Measurements from ENCODE around the gene ZNF688.
A peak's percentile ranks its signal among the peaks of the same experiment; 100 is the strongest.

The ZNF688 gene

DNA sequence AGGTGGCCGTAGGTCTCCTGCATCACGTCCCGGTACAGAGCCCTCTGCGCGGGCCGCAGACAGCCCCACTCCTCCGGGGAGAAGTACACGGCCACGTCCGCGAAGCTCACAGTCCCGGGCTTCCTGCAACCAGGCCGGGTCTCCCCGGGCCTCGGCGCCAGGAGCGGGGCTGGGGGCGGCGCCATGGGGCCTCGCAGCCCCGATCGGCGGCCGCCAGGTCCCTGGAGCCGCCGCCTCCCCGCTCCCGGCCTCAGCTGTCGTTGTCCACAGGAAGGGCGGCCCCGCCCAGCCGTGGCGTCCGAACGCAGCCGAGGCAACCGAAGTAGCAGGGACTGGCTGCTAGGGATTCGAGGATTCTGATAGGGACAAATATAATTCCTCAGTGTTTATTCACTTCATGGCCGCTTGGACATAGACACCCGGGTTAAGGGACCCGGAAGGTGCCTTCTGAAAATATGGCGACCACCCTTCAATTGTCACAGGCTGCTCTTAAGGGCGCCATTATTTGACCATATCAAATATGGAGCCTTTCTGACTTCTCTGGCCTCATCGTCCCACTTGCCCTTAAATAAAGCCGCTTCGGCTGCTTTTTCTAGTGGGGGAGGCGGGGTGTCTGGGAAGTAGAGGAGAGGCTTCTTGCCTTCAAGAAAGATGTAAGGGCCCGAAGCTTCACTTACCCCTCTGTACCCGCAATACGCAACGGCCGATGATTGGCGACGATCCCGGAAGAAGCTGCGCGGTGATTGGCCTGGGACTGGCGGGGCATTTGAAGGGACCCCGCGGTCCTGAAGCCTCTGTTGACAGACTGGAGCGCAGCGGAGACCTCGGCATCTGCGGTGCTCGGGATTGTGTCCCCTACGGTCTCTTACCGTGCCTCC, at the start of gene ZNF688:
ZNF688 (minus strand) TSS at position 270 of the 878 bp plus-strand sequence; CDS start at position 185, 85 bp downstream.
- Histone ChIP-seq H3K27me3 (ENCODE audit: low read depth, low read length) (no peaks in the 10 kb centered on the region), H3K4me1 (ENCODE audit: control insufficient read depth in 1 of 2, insufficient read depth in 2 of 2, low read length in 2 of 2) (peaks cover 3 to 23% of the 10 kb centered on the region in 2 donors), H3K36me3 (ENCODE audit: control insufficient read depth in 1 of 2, insufficient read depth in 2 of 2, low read length in 2 of 2) (no peaks in the 10 kb centered on the region), H3K9me3 (ENCODE audit: control insufficient read depth in 1 of 2, low read length in 2 of 2) (no peaks in the 10 kb centered on the region), H3K4me3 (ENCODE audit: low read depth in 1 of 2, low read length in 2 of 2) (peak within 1 kb of the TSS; percentile 77 to 84), H3K27ac (ENCODE audit: low read length) (peak within 1 kb of the TSS; percentile 93)

DNA sequence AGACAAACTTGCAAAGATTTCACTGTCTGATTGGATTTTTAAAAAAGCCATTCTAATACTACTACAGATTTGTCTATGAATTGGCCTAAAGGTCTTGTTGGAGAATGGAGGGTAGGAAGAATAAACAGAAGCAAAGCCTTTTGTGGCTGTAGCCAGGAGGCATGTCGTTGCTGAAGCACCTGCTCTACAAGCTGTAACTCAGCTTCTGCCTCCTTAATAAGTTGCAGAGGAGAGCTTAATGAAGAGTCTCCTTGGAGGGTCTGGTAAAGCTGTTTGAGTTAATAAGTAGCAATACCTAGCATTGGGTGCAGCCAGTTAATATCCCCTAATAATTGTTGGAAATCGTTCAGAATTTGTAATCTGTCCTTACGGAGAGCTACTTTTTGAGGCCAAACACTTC, 48.7 kb upstream of the ZNF688 start:
- H3K36me3 ChIP-seq (ENCODE audit: control insufficient read depth in 1 of 2, insufficient read depth in 2 of 2, low read length in 2 of 2), result no peaks in the 10 kb centered on the region
- no peak overlapping the region for H3K27ac ChIP-seq (ENCODE audit: low read length)
- H3K4me3 ChIP-seq (ENCODE audit: low read depth in 1 of 2, low read length in 2 of 2), result no peak overlapping the region
- H3K4me1 ChIP-seq (ENCODE audit: control insufficient read depth in 1 of 2, insufficient read depth in 2 of 2, low read length in 2 of 2), result no peaks in the 10 kb centered on the region
- no peaks in the 10 kb centered on the region for H3K9me3 ChIP-seq (ENCODE audit: control insufficient read depth in 1 of 2, low read length in 2 of 2)
- H3K27me3 ChIP-seq (ENCODE audit: low read depth, low read length), result no peaks in the 10 kb centered on the region

DNA sequence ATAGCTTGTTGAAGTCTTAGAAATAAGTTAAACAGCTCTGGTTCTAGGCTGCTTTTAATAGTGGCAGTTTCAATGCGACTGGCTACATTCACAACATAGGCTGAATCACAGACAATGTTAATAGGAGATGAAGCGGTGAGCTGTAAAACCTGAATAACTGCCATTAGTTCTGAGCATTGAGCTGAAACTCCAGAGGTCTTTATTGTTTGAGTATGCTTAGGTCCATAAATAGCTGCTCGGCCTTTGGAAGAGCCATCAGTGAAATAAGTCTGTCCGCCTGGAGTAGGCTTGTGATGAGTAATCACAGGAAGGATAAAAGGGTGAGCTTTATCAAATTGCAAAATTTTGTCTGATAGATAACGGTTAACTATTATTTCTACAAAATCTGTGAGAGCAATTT, 48.1 kb upstream of the ZNF688 start:
- Histone ChIP-seq H3K4me3 (ENCODE audit: low read depth in 1 of 2, low read length in 2 of 2) (no peak overlapping the region), H3K27me3 (ENCODE audit: low read depth, low read length) (no peaks in the 10 kb centered on the region), H3K4me1 (ENCODE audit: control insufficient read depth in 1 of 2, insufficient read depth in 2 of 2, low read length in 2 of 2) (no peaks in the 10 kb centered on the region), H3K27ac (ENCODE audit: low read length) (no peak overlapping the region), H3K9me3 (ENCODE audit: control insufficient read depth in 1 of 2, low read length in 2 of 2) (no peaks in the 10 kb centered on the region), H3K36me3 (ENCODE audit: control insufficient read depth in 1 of 2, insufficient read depth in 2 of 2, low read length in 2 of 2) (no peaks in the 10 kb centered on the region)

DNA sequence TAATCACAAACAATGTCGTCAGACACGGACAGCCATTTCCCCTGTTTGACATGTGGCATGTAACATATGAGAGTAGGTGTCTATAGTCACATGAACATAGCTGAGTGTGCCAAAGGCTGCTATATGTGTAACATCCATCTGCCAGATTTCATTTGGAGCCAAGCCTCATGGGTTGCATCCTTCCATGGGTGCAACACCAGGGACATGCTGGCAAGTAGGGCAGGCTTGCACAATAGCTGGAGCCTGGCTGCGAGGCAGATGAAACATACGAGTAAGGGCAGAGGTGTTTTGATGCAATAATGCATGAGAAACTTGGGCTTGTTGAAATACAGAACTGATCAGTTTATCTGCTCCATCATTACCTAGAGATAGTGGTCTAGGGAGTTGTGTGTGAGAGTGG, 47.7 kb upstream of the ZNF688 start:
- H3K9me3 ChIP-seq (ENCODE audit: control insufficient read depth in 1 of 2, low read length in 2 of 2), result no peaks in the 10 kb centered on the region
- H3K36me3 ChIP-seq (ENCODE audit: control insufficient read depth in 1 of 2, insufficient read depth in 2 of 2, low read length in 2 of 2), result no peaks in the 10 kb centered on the region
- H3K4me3 ChIP-seq (ENCODE audit: low read depth in 1 of 2, low read length in 2 of 2), result no peak overlapping the region
- H3K27me3 ChIP-seq (ENCODE audit: low read depth, low read length), result no peaks in the 10 kb centered on the region
- H3K27ac ChIP-seq (ENCODE audit: low read length), result no peak overlapping the region
- H3K4me1 ChIP-seq (ENCODE audit: control insufficient read depth in 1 of 2, insufficient read depth in 2 of 2, low read length in 2 of 2), result no peaks in the 10 kb centered on the region

DNA sequence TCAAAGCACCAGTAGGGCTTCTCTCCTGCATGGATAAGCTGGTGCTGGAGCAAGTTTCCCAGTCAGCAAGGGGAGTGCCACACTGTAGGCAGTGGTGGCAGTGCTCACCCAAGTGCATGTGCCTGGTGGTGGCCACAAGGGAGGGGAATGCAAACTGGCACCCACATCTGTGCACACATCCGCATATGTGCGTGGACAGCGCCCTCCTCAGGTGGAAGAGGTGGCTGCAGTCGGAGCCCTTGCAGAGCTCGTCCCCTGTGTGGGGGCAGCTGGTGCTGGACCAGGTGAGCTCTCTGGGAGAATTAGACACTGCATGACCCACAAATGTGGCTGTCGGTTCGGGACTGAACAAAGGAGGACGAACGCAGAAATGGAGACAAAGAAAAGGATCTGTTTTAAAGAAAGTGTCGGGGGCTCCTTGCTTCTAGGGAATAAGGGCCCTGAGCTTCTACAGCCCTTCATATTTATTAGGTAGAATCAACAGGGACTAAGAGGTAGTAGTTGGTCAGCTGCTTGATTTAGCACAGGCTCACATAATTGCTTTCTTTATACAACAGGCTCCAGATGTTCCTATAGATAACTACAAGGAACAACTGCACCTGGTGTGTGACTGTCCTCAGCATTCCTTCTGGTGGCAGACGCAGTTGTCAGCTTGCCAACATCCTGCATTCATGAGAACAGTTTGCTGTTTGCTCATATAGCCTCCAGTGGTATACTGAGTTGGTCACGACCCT, 44.0 kb upstream of the ZNF688 start:
- Histone ChIP-seq H3K27me3 (ENCODE audit: low read depth, low read length) (no peaks in the 10 kb centered on the region), H3K9me3 (ENCODE audit: control insufficient read depth in 1 of 2, low read length in 2 of 2) (no peaks in the 10 kb centered on the region), H3K27ac (ENCODE audit: low read length) (no peak overlapping the region), H3K4me3 (ENCODE audit: low read depth in 1 of 2, low read length in 2 of 2) (no peak overlapping the region), H3K36me3 (ENCODE audit: control insufficient read depth in 1 of 2, insufficient read depth in 2 of 2, low read length in 2 of 2) (no peaks in the 10 kb centered on the region), H3K4me1 (ENCODE audit: control insufficient read depth in 1 of 2, insufficient read depth in 2 of 2, low read length in 2 of 2) (peaks cover 0 to under 1% of the 10 kb centered on the region in 2 donors)

DNA sequence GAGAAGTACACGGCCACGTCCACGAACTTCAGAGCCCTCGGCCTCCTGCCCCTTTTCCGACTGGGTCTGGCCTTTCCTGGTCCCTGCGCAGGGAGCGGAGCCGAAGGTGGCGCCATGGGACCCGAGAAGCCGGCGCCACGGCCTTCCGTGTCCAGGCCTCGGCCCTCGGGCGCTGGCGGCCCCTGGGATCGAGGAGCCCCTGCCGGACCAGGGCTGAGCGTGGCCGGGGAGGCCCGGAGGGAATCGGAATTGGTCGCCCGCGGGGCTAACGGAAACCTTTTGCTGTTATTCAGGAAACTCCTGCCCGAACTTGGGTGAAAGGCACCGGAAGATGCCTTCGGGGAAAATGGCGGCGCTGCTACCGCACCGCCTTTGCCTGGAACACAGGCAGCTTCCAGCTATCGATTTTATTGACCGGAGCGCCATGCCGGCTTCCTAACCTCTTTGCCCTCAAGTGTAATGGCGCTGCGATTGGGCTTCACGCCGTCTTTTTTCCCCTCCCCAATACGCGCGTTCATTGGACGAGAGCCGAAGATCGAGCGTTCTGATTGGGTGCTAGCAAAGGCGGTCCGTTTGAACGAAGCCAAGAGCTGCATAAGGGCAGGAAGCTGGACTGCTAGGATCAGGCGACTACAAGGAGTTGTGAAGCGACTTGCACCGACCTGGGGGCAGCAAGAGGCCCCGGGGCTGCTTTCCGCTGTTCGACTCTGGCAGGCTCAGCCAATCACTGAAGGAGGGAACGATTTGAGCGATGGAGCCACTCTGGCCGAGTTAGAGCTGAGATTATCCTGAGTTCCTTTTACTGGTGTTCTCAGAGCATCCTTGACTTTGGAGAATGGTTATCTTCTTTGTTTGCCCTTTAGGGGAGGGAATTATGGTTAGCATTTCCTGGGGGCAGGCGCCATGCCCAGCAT, 38.7 kb upstream of the ZNF688 start, which contains the start of gene ZNF689:
ZNF689 (minus strand) TSS at position 464 of the 914 bp plus-strand sequence; CDS start at position 116, 348 bp downstream.
- no peaks in the 10 kb centered on the region for H3K27me3 ChIP-seq (ENCODE audit: low read depth, low read length)
- H3K9me3 ChIP-seq (ENCODE audit: control insufficient read depth in 1 of 2, low read length in 2 of 2), result no peaks in the 10 kb centered on the region
- peaks cover 6 to 15% of the 10 kb centered on the region in 2 donors for H3K4me1 ChIP-seq (ENCODE audit: control insufficient read depth in 1 of 2, insufficient read depth in 2 of 2, low read length in 2 of 2)
- H3K36me3 ChIP-seq (ENCODE audit: control insufficient read depth in 1 of 2, insufficient read depth in 2 of 2, low read length in 2 of 2), result peaks cover 0 to 8% of the 10 kb centered on the region in 2 donors
- peak within 1 kb of the TSS; percentile 91 to 94 for H3K4me3 ChIP-seq (ENCODE audit: low read depth in 1 of 2, low read length in 2 of 2)
- H3K27ac ChIP-seq (ENCODE audit: low read length), result peak within 1 kb of the TSS; percentile 94

DNA sequence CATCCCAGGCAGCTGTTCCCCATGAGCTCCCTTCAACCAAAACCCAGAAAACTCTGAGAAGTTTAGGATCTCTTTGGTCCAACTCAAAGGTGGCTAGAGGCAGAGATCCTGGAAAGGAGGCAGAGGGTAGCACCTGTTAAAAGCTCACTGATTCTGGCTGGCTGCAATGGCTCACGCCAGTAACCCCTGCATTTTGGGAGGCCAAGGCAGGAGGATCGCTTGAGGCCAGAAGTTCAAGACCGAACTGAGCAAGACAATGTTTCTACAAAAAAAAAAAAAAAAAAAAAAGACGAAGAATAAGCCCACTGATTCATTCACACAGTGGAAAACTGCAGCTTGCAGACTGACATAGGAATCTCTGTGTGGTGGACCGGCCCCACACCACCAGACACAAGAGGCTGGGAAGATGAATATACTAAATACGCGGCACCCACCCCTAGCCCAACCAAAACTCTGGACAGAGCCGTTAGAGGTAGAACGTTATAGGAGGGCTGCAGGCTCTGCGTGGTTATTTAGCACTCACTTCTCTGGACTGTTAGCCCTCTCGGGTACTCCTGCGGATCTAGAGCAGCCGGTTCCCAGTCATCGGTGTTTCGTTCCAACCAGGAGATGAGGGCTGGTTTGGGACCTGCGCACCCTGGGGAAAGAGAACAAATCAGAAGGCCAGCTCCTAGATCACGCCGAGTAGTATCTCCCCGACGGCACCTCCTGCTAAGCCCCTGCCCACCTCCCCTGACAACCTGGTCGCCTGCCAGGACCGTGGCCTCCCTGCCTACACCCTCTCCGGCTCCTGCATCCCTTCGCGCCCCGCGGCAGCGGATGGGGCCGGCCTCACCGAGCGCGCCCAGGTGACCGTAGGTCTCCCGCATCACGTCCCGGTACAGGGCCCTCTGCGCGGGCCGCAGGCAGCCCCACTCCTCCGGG, 37.8 kb upstream of the ZNF688 start:
- H3K4me3 ChIP-seq (ENCODE audit: low read depth in 1 of 2, low read length in 2 of 2), result peak overlapping the region; percentile 91 to 94
- H3K27me3 ChIP-seq (ENCODE audit: low read depth, low read length), result no peaks in the 10 kb centered on the region
- H3K4me1 ChIP-seq (ENCODE audit: control insufficient read depth in 1 of 2, insufficient read depth in 2 of 2, low read length in 2 of 2), result peaks cover 6 to 24% of the 10 kb centered on the region in 2 donors
- H3K27ac ChIP-seq (ENCODE audit: low read length), result peak overlapping the region; percentile 94
- H3K36me3 ChIP-seq (ENCODE audit: control insufficient read depth in 1 of 2, insufficient read depth in 2 of 2, low read length in 2 of 2), result peaks cover under 1 to 17% of the 10 kb centered on the region in 2 donors
- no peaks in the 10 kb centered on the region for H3K9me3 ChIP-seq (ENCODE audit: control insufficient read depth in 1 of 2, low read length in 2 of 2)

DNA sequence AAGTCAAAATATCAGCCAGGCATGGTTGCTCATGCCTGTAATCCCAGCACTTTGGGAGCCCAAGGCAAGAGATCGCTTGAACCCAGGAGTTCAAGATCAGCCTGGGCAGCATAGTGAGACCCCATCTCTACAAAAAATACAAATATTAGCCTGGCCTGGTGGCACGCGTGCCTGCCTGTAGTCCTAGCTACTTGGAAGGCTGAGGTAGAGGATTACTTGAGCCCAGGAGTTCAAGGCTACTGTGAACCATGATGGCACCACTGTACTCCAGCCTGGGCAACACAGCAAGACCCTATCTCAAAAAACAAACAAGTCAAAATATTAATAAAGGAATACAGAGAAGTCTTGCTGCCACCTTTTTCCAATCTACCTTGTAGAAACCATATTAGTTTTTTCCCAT, 34.5 kb upstream of the ZNF688 start:
- no peaks in the 10 kb centered on the region for H3K9me3 ChIP-seq (ENCODE audit: control insufficient read depth in 1 of 2, low read length in 2 of 2)
- H3K4me3 ChIP-seq (ENCODE audit: low read depth in 1 of 2, low read length in 2 of 2), result no peak overlapping the region
- H3K4me1 ChIP-seq (ENCODE audit: control insufficient read depth in 1 of 2, insufficient read depth in 2 of 2, low read length in 2 of 2), result peaks cover 19 to 43% of the 10 kb centered on the region in 2 donors
- no peak overlapping the region for H3K27ac ChIP-seq (ENCODE audit: low read length)
- H3K36me3 ChIP-seq (ENCODE audit: control insufficient read depth in 1 of 2, insufficient read depth in 2 of 2, low read length in 2 of 2), result peaks cover 11 to 32% of the 10 kb centered on the region in 2 donors
- H3K27me3 ChIP-seq (ENCODE audit: low read depth, low read length), result no peaks in the 10 kb centered on the region

DNA sequence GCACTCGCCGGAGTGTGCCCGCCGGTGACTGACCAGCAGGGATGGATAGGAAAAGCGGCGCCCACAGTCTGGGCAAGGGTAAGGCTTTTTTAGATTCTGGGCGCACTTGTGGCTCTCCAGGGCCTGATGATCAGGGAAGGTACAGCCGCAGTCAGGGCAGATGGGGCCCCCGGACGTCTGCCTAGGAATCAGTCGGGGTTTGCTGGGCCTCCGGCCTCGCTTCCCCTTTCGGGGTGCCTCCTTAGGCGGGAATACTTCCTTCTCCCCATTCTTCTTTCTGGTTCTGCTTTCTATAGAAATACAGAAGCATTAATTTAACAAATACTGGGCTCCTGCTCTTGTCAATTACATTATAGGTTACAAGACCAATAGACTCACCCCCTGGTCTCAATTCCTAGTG, 33.6 kb upstream of the ZNF688 start:
- Histone ChIP-seq H3K27me3 (ENCODE audit: low read depth, low read length) (no peaks in the 10 kb centered on the region), H3K36me3 (ENCODE audit: control insufficient read depth in 1 of 2, insufficient read depth in 2 of 2, low read length in 2 of 2) (peaks cover 11 to 32% of the 10 kb centered on the region in 2 donors), H3K9me3 (ENCODE audit: control insufficient read depth in 1 of 2, low read length in 2 of 2) (no peaks in the 10 kb centered on the region), H3K27ac (ENCODE audit: low read length) (no peak overlapping the region), H3K4me3 (ENCODE audit: low read depth in 1 of 2, low read length in 2 of 2) (no peak overlapping the region), H3K4me1 (ENCODE audit: control insufficient read depth in 1 of 2, insufficient read depth in 2 of 2, low read length in 2 of 2) (peaks cover 19 to 40% of the 10 kb centered on the region in 2 donors)

DNA sequence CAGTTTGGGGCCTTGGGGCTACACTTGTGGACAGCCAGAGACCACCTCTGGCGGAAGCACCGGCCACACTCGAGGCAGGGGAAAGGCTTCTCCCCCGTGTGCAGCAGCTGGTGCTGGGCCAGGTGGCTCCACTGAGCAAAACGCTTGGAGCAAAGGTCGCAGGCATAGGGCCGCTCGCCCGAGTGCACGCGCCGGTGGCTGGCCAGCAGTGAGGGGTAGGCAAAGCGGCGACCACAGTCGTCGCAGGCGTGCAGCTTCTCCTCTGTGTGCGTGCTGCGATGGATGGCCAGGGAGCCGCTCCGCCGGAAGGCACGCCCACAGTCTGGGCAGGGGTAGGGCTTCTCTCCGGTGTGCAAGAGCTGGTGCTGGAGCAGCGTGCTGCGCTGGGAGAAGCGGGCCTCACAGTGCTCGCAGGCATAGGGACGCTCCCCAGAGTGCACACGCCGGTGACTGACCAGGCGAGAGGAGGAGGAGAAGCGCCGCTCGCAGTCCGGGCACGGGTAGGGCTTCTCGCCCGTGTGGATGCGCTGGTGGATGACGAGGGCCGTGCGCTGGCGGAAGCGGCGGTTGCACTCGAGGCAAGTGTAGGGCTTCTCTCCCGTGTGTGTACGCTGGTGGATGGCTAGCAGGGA, 32.9 kb upstream of the ZNF688 start:
- Histone ChIP-seq H3K27ac (ENCODE audit: low read length) (no peak overlapping the region), H3K9me3 (ENCODE audit: control insufficient read depth in 1 of 2, low read length in 2 of 2) (no peaks in the 10 kb centered on the region), H3K36me3 (ENCODE audit: control insufficient read depth in 1 of 2, insufficient read depth in 2 of 2, low read length in 2 of 2) (peaks cover 11 to 32% of the 10 kb centered on the region in 2 donors), H3K27me3 (ENCODE audit: low read depth, low read length) (no peaks in the 10 kb centered on the region), H3K4me1 (ENCODE audit: control insufficient read depth in 1 of 2, insufficient read depth in 2 of 2, low read length in 2 of 2) (peaks cover 19 to 40% of the 10 kb centered on the region in 2 donors), H3K4me3 (ENCODE audit: low read depth in 1 of 2, low read length in 2 of 2) (no peak overlapping the region)
